Uterus (tissue), 2 donors: ENCODE measurements around the gene GRM5.

Source experiments
- POLR2A ChIP-seq, 2 donors: fragments of 450-650 bp; IDR thresholded peaks; one replicate each; pipeline ENCODE4 v1.6.1; 2016; ENCODE audit warnings: antibody characterized with exemption in 2 of 2, mild to moderate bottlenecking in 1 of 2, moderate library complexity in 1 of 2
- TF ChIP-seq, protein P1 (sequence below), 4 experiments: fragments of 200-600 bp in 2 of 4; fragments of 450-650 bp in 2 of 4; sonication (generic) in 2 of 4; IDR thresholded peaks; one replicate each; pipeline ENCODE4 v1.5.1; 2016 to 2019; ENCODE audit warnings: antibody characterized with exemption in 4 of 4, mild to moderate bottlenecking in 2 of 4, moderate library complexity in 1 of 4

GRCh38 chr11:88478136-88478815 lies 587.5 kb downstream of the GRM5 start:
- TF ChIP-seq, protein P1, sequence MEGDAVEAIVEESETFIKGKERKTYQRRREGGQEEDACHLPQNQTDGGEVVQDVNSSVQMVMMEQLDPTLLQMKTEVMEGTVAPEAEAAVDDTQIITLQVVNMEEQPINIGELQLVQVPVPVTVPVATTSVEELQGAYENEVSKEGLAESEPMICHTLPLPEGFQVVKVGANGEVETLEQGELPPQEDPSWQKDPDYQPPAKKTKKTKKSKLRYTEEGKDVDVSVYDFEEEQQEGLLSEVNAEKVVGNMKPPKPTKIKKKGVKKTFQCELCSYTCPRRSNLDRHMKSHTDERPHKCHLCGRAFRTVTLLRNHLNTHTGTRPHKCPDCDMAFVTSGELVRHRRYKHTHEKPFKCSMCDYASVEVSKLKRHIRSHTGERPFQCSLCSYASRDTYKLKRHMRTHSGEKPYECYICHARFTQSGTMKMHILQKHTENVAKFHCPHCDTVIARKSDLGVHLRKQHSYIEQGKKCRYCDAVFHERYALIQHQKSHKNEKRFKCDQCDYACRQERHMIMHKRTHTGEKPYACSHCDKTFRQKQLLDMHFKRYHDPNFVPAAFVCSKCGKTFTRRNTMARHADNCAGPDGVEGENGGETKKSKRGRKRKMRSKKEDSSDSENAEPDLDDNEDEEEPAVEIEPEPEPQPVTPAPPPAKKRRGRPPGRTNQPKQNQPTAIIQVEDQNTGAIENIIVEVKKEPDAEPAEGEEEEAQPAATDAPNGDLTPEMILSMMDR (IDR thresholded peaks at IDR 0.05) = no peak
- TF ChIP-seq POLR2A (IDR thresholded peaks at IDR 0.05) = no peak
